Aorta (tissue), 5 donors: ENCODE measurements around the gene EIPR1. TPM values are rescaled to one million over a fixed set of nuclear protein-coding genes. Genes with fewer than 3 reads are reported as not detected.
"Not testable (repeated sequence)": the region's sequence is repeated elsewhere in the genome, so short reads cannot be mapped to it uniquely, and the experiment has no call there.

Source experiments
- ATAC-seq: fragments of 200-7000 bp; cut with Tn5 transposase; one replicate; pipeline ENCODE4 v1.9.1; 2022; ENCODE audit warnings: moderate library complexity; ENCODE audit not compliant: low FRiP score
- DNase-seq, 2 donors: peaks; one replicate each; pipeline ENCODE4 v3.0.0-alpha.2; 2020
- H3K27ac ChIP-seq, 2 donors: one replicate each; pipeline ENCODE4 v1.5.1; 2013; ENCODE audit warnings: low read length in 2 of 2, mild to moderate bottlenecking in 2 of 2, moderate library complexity in 2 of 2, control low read depth in 1 of 2, inconsistent platforms in 1 of 2, low read depth in 1 of 2
- H3K27me3 ChIP-seq, 2 donors: one replicate each; pipeline ENCODE4 v1.6.1; 2013; ENCODE audit warnings: control low read depth in 1 of 2, low read length in 1 of 2, mild to moderate bottlenecking in 1 of 2, moderate library complexity in 1 of 2; ENCODE audit not compliant: insufficient read depth in 2 of 2, control insufficient read depth in 1 of 2
- H3K36me3 ChIP-seq, 2 donors: one replicate each; pipeline ENCODE4 v1.6.1; 2013; ENCODE audit warnings: control low read depth in 1 of 2, low read length in 1 of 2, mild to moderate bottlenecking in 1 of 2; ENCODE audit not compliant: insufficient read depth in 2 of 2, control insufficient read depth in 1 of 2
- H3K4me1 ChIP-seq, 2 donors: one replicate each; pipeline ENCODE4 v1.6.1; 2013; ENCODE audit warnings: low read length in 2 of 2, control low read depth in 1 of 2, mild to moderate bottlenecking in 1 of 2, moderate library complexity in 1 of 2; ENCODE audit not compliant: insufficient read depth in 2 of 2, control insufficient read depth in 1 of 2
- H3K4me3 ChIP-seq, 2 donors: one replicate each; pipeline ENCODE4 v1.5.1; 2013; ENCODE audit warnings: low read length in 2 of 2, control low read depth in 1 of 2, mild to moderate bottlenecking in 1 of 2
- H3K9me3 ChIP-seq: one replicate; pipeline ENCODE4 v1.6.1; 2013; ENCODE audit warnings: mild to moderate bottlenecking, low read length; ENCODE audit not compliant: control insufficient read depth
- WGBS, 2 donors: extraction: QIAGEN DNeasy Blood & Tissue Kit; methylation state at CpG; one replicate each; pipeline ENCODE4 v1.1.7; 2013; 5-methylcytosine and 5-hydroxymethylcytosine counted together
- intact Hi-C, 2 donors: fragments of 100-400 bp; cut with DNase I; formaldehyde crosslinking; loops; one replicate each; pipeline versions ENCODE4 v1.14.2 to v1.15.0; 2022
- polyA plus RNA-seq, 2 donors: library from polyadenylated mRNA; stranded (reverse); fragments of 200-250 nt; gene quantifications; one replicate each; pipeline ENCODE4 v1.2.3, GENCODE V29; 2013
- total RNA-seq, 2 donors: library from RNA; stranded (reverse); fragmentation: NEBNext Ultra II Directional; extraction: Animal tissue kit (Norgen Biotek cat#: 25700); gene quantifications; one replicate each; pipeline ENCODE4 v1.2.1, GENCODE V29; 2021
- donor health status: healthy with polysubstance abuse.
- donor health status: Bipolar disorder and iron deficiency.
- donor health status: DM: no; HTN: no; CAD: no.
- donor health status: DM: no; HTN: no; CAD: no.
- donor health status: DM: yes; HTN: yes; CAD: no.

EIPR1 gene
- total and polyA plus RNA-seq, 4 donors = 9.7 to 13.7 (median 10.0) TPM

DNA sequence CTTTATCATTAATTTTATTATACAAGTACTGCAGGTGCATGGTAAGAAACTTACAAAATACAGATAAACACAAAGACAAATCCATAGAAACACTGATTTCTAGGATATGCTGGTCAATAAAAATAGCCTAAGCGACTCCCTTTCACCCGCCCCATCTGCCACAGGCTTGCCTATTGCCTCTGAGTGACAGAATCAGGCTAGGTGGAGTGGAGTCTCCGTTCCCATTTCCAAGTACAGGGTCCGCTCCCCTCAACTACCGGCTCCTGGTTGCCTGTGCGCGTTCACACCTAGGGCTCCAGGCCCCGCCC lies 1.7 kb upstream of the EIPR1 start:
- H3K9me3 ChIP-seq = no peaks in the 10 kb centered on the region
- H3K27ac ChIP-seq = no peak overlapping the region
- DNase-seq (no peak), ATAC-seq (no peak)
- H3K36me3 ChIP-seq = no peaks in the 10 kb centered on the region
- no peaks in the 10 kb centered on the region for H3K27me3 ChIP-seq
- H3K4me3 ChIP-seq = peak overlapping the region; percentile 9 to 72
- H3K4me1 ChIP-seq = no peaks in the 10 kb centered on the region
- WGBS, 2 donors = 4 to 10% methylated on average over 8 of the region's 8 CpGs
- intact Hi-C loops = loop anchor here in 1 of 2 donors (5.0 kb wide), 2 partner anchors 178 to 198 kb away; partner anchors contain the start of genes RNASEH1 and RPS7

DNA sequence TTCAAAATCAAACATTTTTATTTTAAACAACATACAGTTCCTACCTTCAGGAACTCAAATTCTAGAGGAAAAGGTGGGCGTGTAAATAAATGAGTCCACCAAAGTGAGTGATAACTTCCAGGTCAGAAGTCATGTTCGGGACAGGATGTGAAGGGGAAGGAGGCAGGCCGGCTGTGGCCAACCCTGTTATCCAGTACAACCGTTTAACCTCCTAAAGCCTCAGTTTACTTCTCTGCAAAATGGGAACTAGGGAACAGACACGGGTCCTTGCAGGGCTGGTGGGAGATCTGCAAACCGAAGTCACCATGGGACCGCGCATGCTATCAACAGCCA lies 373 bp downstream of the EIPR1 start:
- WGBS, 2 donors = 1% methylated on average over 8 of the region's 8 CpGs
- H3K36me3 ChIP-seq = no peaks in the 10 kb centered on the region
- intact Hi-C loops = loop anchor here in 1 of 2 donors (5.0 kb wide), 2 partner anchors 180 to 200 kb away; partner anchors contain the start of genes RNASEH1 and RPS7

DNA sequence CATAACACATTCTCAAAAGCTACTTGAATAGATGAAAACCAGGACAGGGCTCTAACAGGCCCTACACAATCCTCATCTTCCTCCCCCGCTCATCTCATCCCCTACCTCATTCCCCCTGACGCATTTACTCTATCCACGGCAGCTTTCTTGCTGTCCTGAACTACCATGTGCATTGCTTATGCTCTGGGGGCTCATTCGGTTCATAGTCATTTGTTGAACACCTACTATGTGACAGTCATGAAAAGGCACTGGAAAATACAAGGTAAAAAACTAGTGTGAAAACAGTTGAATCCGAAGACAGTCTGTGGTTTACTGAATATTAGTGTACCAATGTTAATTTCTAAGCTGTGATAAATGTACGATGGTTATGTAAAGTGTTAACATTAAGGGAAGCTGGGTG lies 797 bp downstream of the EIPR1 start:
- Histone ChIP-seq H3K9me3 (no peaks in the 10 kb centered on the region), H3K27me3 (no peaks in the 10 kb centered on the region), H3K4me3 (peak overlapping the region in 1 of 2 donors; percentile 76), H3K4me1 (no peaks in the 10 kb centered on the region), H3K27ac (no peak overlapping the region), H3K36me3 (no peaks in the 10 kb centered on the region)
- intact Hi-C loops = loop anchor here in 1 of 2 donors (5.0 kb wide), 2 partner anchors 180 to 200 kb away; partner anchors contain the start of genes RNASEH1 and RPS7
- ATAC-seq = no peak
- no peak for DNase-seq
- 67 to 72% methylated on average over 6 of the region's 6 CpGs for WGBS, 2 donors

More for the DNA sequence above, 373 bp downstream of the EIPR1 start:
- Histone ChIP-seq H3K4me1 (no peaks in the 10 kb centered on the region), H3K27me3 (no peaks in the 10 kb centered on the region), H3K27ac (peak overlapping the region in 1 of 2 donors; percentile 43), H3K4me3 (peak overlapping the region; percentile 76 to 83), H3K9me3 (no peaks in the 10 kb centered on the region)
- DNase-seq = no peak
- ATAC-seq = no peak

DNA sequence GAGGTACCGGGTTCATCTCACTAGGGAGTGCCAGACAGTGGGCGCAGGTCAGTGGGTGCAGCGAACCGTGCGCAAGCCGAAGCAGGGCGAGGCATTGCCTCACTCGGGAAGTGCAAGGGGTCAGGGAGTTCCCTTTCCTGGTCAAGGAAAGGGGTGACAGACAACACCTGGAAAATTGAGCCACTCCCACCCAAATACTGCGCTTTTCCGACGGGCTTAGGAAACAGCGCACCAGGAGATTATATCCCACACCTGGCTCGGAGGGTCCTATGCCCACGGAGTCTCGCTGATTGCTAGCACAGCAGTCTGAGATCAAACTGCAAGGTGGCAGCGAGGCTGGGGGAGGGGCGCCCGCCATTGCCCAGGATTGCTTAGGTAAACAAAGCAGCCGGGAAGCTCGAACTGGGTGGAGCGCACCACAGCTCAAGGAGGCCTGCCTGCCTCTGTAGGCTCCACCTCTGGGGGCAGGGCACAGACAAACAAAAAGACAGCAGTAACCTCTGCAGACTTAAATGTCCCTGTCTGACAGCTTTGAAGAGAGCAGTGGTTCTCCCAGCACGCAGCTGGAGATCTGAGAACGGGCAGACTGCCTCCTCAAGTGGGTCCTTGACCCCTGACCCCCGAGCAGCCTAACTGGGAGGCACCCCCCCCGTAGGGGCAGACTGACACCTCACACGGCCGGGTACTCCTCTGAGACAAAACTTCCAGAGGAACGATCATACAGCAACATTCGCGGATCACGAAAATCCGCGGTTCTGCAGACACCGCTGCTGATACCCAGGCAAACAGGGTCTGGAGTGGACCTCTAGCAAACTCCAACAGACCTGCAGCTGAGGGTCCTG lies 8.1 kb downstream of the EIPR1 start:
- H3K36me3 ChIP-seq, H3K27ac ChIP-seq, H3K4me3 ChIP-seq, H3K9me3 ChIP-seq, H3K27me3 ChIP-seq, H3K4me1 ChIP-seq, DNase-seq, ATAC-seq, intact Hi-C loops: not testable (repeated sequence)
- WGBS, 2 donors = 94 to 95% methylated on average over 24 to 34 of the region's 34 CpGs

DNA sequence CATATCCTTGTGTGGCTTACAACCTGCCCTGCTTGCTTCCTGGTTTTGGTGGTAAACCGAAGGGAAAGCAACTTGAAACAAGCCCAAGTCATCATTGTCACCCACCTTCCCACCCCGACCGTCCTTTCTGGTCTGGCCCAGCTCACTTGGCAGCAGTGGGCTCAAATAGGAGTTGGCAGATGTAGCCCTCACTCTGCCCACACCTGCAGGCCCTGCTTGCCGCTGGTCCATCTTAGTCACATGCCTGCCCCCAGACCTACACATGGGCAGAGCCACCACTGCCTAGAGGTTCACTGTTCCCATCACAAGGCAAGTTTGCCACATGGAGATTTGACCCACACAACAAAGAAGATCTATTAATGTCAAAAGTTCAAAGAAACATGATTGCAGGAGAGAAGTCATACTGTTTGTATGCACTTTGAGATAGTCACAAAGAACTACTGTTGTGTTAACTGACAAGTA lies 9.3 kb downstream of the EIPR1 start:
- no peak overlapping the region for H3K4me3 ChIP-seq
- intact Hi-C loops = no loop called here
- 96 to 97% methylated on average over 4 of the region's 4 CpGs for WGBS, 2 donors
- no peak overlapping the region for H3K27ac ChIP-seq
- H3K36me3 ChIP-seq = no peaks in the 10 kb centered on the region
- ATAC-seq (no peak), DNase-seq (no peak)
- H3K27me3 ChIP-seq = no peaks in the 10 kb centered on the region
- H3K9me3 ChIP-seq = no peaks in the 10 kb centered on the region
- H3K4me1 ChIP-seq = no peaks in the 10 kb centered on the region

DNA sequence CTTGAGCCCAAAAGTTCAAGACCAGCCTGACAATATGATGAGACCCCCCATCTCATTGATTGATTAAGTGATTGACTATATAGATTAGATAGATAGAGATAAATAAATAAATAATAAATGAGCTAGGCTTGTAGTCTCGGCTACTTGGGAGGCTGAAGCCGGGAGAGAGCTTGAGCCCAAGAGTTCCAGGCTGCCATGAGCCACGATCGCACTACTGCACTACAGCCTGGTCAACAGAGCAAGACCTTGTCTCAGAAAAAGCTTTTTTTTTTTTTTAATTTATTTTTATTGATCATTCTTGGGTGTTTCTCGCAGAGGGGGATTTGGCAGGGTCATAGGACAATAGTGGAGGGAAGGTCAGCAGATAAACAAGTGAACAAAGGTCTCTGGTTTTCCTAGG lies 12.4 kb downstream of the EIPR1 start:
- DNase-seq = no peak
- no peaks in the 10 kb centered on the region for H3K9me3 ChIP-seq
- no peaks in the 10 kb centered on the region for H3K36me3 ChIP-seq
- intact Hi-C loops = no loop called here
- no peak overlapping the region for H3K27ac ChIP-seq
- 91 to 95% methylated on average over 5 of the region's 5 CpGs for WGBS, 2 donors
- H3K27me3 ChIP-seq = no peaks in the 10 kb centered on the region
- no peaks in the 10 kb centered on the region for H3K4me1 ChIP-seq
- ATAC-seq = no peak
- H3K4me3 ChIP-seq = no peak overlapping the region

DNA sequence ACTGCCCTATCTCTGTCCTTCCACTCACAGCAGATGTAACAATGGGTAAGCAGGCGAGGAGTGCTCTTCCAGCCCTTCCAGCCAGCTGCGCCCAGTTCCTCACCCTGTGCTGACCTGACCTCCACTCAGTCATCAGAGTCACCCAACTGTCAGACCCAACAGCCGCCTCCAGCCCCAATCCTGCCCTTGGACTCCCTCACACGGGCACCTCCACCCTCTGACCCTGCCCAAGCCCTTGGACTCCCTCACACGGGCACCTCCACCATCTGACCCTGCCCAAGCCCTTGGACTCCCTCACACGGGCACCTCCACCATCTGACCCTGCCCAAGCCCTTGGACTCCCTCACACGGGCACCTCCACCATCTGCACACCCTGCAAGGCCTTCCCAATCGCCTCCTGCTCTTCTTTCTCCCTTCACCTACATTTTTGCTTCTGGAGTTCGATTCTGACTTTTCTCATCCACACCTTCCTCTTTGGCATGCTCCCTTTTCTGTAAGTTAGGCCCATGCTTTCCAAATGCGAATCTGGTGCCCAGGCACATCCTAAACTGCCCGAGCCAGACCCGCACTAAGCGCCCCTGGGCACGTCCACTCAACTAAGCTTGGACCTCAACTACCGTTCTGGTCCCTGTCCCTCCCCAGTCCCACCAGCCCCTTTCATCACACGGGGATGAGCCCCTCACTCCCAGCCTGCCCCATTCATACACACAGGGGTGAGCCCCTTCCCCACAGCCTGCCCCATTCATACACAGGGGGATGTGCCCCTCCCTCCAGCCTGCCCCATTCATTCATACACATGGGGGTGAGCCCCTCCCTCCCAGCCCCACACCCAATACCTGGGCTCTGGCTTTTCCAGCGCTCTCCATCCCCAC lies 15.9 kb downstream of the EIPR1 start:
- Histone ChIP-seq H3K4me1 (no peaks in the 10 kb centered on the region), H3K27ac (no peak overlapping the region), H3K36me3 (no peaks in the 10 kb centered on the region), H3K9me3 (no peaks in the 10 kb centered on the region), H3K4me3 (no peak overlapping the region), H3K27me3 (no peaks in the 10 kb centered on the region)
- intact Hi-C loops = no loop called here
- DNase-seq = no peak
- 91 to 95% methylated on average over 17 of the region's 17 CpGs for WGBS, 2 donors
- ATAC-seq = no peak

DNA sequence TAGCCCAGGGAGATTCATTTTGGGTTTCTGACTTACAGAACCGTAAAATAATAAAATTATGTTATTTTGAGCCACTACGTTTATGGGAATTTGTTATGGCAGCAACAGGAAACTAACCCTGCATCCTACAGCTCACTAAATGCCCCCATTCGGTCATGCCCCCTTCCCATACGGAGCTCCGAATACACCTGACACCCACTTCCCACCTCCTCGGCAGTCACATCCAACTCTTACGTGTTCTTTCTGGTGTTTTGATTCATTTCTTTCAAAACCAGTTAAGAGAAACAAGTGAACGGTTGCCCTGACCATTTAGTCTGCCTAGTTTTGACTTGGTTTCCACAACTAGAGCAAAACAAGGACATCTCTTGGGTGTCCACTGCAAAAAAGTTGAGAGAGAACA lies 19.7 kb downstream of the EIPR1 start:
- intact Hi-C loops = no loop called here
- Histone ChIP-seq H3K4me1 (no peaks in the 10 kb centered on the region), H3K4me3 (no peak overlapping the region), H3K27ac (no peak overlapping the region), H3K9me3 (no peaks in the 10 kb centered on the region), H3K27me3 (no peaks in the 10 kb centered on the region), H3K36me3 (peaks cover 0 to 4% of the 10 kb centered on the region in 2 donors)
- WGBS, 2 donors = 82 to 89% methylated on average over 8 of the region's 8 CpGs
- no peak for ATAC-seq
- no peak for DNase-seq
